GM23248 (cell line): ENCODE results near the gene KRTAP1-1. TPM values are rescaled to one million over a fixed set of nuclear protein-coding genes. Genes with fewer than 3 reads are reported as not detected.
"Not testable (repeated sequence)": the region's sequence is repeated elsewhere in the genome, so short reads cannot be mapped to it uniquely, and the experiment has no call there.

ENCODE experiments used
- DNase-seq: peaks from one replicate; pipeline ENCODE4 v3.0.0-alpha.2; 2015
- H2AFZ ChIP-seq: fragments of 200-600 bp; sonication (generic); 2 replicates; pipeline ENCODE4 v1.6.1; 2016; ENCODE audit warnings: antibody characterized with exemption
- H3F3A ChIP-seq: fragments of 200-600 bp; sonication (generic); 2 replicates; pipeline ENCODE4 v1.6.1; 2016; ENCODE audit warnings: mild to moderate bottlenecking, antibody characterized with exemption, mixed run types; ENCODE audit not compliant: insufficient read depth
- H3K27ac ChIP-seq: fragments of 200-600 bp; sonication (generic); 2 replicates; pipeline ENCODE4 v1.5.1; 2016; ENCODE audit warnings: mild to moderate bottlenecking
- H3K27me3 ChIP-seq: fragments of 200-600 bp; sonication (generic); replicated peaks from 2 replicates; pipeline ENCODE4 v1.6.1; 2016; ENCODE audit warnings: mild to moderate bottlenecking; ENCODE audit not compliant: insufficient read depth
- H3K36me3 ChIP-seq: fragments of 200-600 bp; sonication (generic); 2 replicates; pipeline ENCODE4 v1.6.1; 2016; ENCODE audit warnings: low read depth, mild to moderate bottlenecking
- H3K4me1 ChIP-seq: fragments of 200-600 bp; sonication (generic); 2 replicates; pipeline ENCODE4 v1.6.1; 2016; ENCODE audit warnings: mild to moderate bottlenecking; ENCODE audit not compliant: insufficient read depth
- H3K4me2 ChIP-seq: fragments of 200-600 bp; sonication (generic); one replicate; pipeline ENCODE4 v1.6.1; 2016; ENCODE audit warnings: mild to moderate bottlenecking; ENCODE audit not compliant: unreplicated experiment
- H3K4me3 ChIP-seq: fragments of 200-600 bp; sonication (generic); 2 replicates; pipeline ENCODE4 v1.5.1; 2016; ENCODE audit warnings: mild to moderate bottlenecking
- H3K79me2 ChIP-seq: fragments of 200-600 bp; sonication (generic); 2 replicates; pipeline ENCODE4 v1.6.1; 2016; ENCODE audit warnings: mild to moderate bottlenecking; ENCODE audit not compliant: insufficient read depth
- H3K9ac ChIP-seq: fragments of 200-600 bp; sonication (generic); 2 replicates; pipeline ENCODE4 v1.6.1; 2016; ENCODE audit warnings: mild to moderate bottlenecking
- H3K9me2 ChIP-seq: fragments of 200-600 bp; sonication (generic); 2 replicates; pipeline ENCODE4 v1.6.1; 2016; ENCODE audit warnings: mixed run types, mild to moderate bottlenecking, moderate library complexity; ENCODE audit not compliant: insufficient read depth
- H3K9me3 ChIP-seq: fragments of 200-600 bp; sonication (generic); one replicate; pipeline ENCODE4 v1.6.1; 2017; ENCODE audit warnings: low read depth
- H4K20me1 ChIP-seq: fragments of 200-600 bp; sonication (generic); 2 replicates; pipeline ENCODE4 v1.6.0; 2016; ENCODE audit not compliant: insufficient read depth
- EZH2 ChIP-seq: fragments of 200-600 bp; sonication (generic); IDR thresholded peaks from 2 replicates; pipeline ENCODE4 v1.6.1; 2018; ENCODE audit warnings: antibody characterized with exemption, mild to moderate bottlenecking; ENCODE audit not compliant: insufficient read depth, poor library complexity, severe bottlenecking
- EZH2phosphoT487 ChIP-seq: fragments of 200-600 bp; sonication (generic); IDR thresholded peaks from 2 replicates; pipeline ENCODE4 v1.6.1; 2018; ENCODE audit warnings: antibody characterized with exemption, moderate library complexity, mild to moderate bottlenecking, low read depth; ENCODE audit not compliant: insufficient read depth
- WGBS, 2 experiments: methylation state at CpG; one replicate each; pipeline ENCODE4 v1.1.6; 2015 to 2017; ENCODE audit warnings: low lambda C conversion rate in 2 of 2, low coverage in 1 of 2; ENCODE audit errors: missing lambda C conversion rate in 2 of 2; 5-methylcytosine and 5-hydroxymethylcytosine counted together
- in situ Hi-C: fragments of 300-500 bp; cut with MboI; formaldehyde crosslinking; loops from 2 replicates; pipeline ENCODE4 v1.15.0; 2020
- polyA plus RNA-seq: library from polyadenylated mRNA; unstranded; fragments of >200 nt; fragmentation: Nextera tagmentation; extraction: Ambion mirVana; gene quantifications from 2 replicates; pipeline ENCODE4 v1.2.1, GENCODE V29; 2016
- total RNA-seq: library from RNA; depleted of rRNA; stranded (reverse); fragments of >200 nt; shearing (Covaris generic); gene quantifications from 2 replicates; pipeline ENCODE4 v1.2.3, GENCODE V29; 2014

The KRTAP1-1 gene
- total and polyA plus RNA-seq, 2 experiments from 2014 or later = 2.6 to 4.2 TPM

DNA sequence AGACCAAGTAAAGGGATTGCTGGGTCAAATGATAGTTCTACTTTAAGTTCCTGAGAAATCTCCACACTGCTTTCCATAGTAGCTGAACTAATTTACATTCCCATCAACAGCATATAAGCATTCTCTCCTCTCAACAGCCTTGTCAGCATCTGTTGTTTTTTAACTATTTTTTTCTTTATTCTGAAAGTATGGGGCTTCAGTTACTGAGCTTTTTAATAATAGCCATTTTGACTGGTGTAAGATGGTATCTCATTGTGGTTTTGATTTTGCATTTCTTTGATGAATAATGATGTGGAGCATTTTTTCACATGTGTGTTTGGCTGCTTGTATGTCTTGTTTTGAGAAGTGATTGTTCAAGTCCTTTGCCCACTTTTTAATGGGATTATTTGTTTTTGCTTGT, 11.3 kb upstream of the KRTAP1-1 start:
- Histone ChIP-seq H3K27me3 (no peaks in the 10 kb centered on the region), H3K9me2 (no peaks in the 10 kb centered on the region), H3K79me2 (no peaks in the 10 kb centered on the region), H3K4me1 (peaks cover 28% of the 10 kb centered on the region), H3K9me3 (no peaks in the 10 kb centered on the region), H3F3A (peaks cover 37% of the 10 kb centered on the region), H4K20me1 (no peaks in the 10 kb centered on the region), H3K27ac (peak overlapping the region; percentile 22), H3K9ac (no peak overlapping the region), H2AFZ (peak overlapping the region; percentile 31; the same call in 1 of the 2 replicates), H3K36me3 (peaks cover 6% of the 10 kb centered on the region; the same call in 1 of the 2 replicates), H3K4me3 (no peak overlapping the region), H3K4me2 (no peak overlapping the region)
- TF ChIP-seq EZH2phosphoT487 = no peak
- TF ChIP-seq EZH2 = no peak
- in situ Hi-C loops = no loop called here
- DNase-seq = peak; percentile 42

DNA sequence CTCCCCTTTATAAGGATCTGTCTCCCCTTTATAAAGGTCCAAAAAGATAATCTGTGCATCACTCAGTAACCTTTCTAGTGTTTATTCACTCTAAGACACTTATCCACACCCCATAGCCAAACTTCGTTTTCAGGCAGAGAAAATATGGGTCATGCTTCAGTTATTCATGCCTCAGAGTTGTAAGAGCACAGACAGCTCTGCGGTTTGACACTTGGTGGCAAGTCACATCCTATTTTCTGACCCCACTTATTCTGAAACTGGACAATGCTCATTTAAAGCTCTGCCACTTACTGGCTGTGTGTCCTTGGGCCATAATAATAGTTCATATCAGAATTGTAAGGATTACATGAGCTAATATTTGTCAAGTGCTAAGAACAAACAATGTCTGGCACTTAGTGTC, 7.9 kb upstream of the KRTAP1-1 start:
- Histone ChIP-seq H3K79me2 (no peaks in the 10 kb centered on the region), H3K4me2 (peak overlapping the region; percentile 61), H3F3A (peaks cover 39% of the 10 kb centered on the region), H3K27ac (peak overlapping the region; percentile 84), H3K9me3 (no peaks in the 10 kb centered on the region), H3K36me3 (peaks cover 6% of the 10 kb centered on the region; the same call in 1 of the 2 replicates), H4K20me1 (no peaks in the 10 kb centered on the region), H3K27me3 (no peaks in the 10 kb centered on the region), H3K4me1 (peaks cover 28% of the 10 kb centered on the region), H2AFZ (0 out of 2 replicates have a peak overlapping the region, but pooled peaks have one; percentile 6), H3K9me2 (no peaks in the 10 kb centered on the region), H3K9ac (peak overlapping the region; percentile 39), H3K4me3 (no peak overlapping the region)
- TF ChIP-seq EZH2phosphoT487 = 0 out of 2 replicates have a peak, but pooled peaks have one; percentile 57
- no peak for TF ChIP-seq EZH2
- DNase-seq = peak; percentile 86
- in situ Hi-C loops = no loop called here
- WGBS, 2 experiments = 4 to 9% methylated on average over 2 of the region's 2 CpGs

DNA sequence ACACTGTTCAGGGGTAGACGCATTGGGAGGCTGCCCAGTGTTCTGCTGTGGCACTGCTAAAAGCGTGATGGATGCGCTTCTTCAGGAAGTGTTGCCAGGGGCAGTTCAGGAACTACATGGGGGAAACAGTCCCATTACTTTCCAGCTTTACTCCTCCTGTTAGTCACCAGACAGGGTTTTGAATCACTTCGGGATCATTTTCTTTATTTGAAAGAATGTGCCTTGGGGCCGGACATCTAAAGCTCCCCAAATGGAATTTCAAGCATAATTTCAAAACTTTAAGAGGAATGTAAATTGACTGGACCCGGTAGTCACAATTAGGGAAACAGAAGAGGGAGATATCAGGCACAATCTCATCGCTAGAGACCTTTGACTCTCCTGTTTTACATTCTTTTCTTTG, 7.2 kb upstream of the KRTAP1-1 start:
- WGBS, 2 experiments = 36 to 46% methylated on average over 7 of the region's 7 CpGs
- Histone ChIP-seq H3K9ac (peak overlapping the region; percentile 39), H3K79me2 (no peaks in the 10 kb centered on the region), H3K4me3 (no peak overlapping the region), H3K27me3 (no peaks in the 10 kb centered on the region), H3F3A (peaks cover 35% of the 10 kb centered on the region), H3K9me2 (no peaks in the 10 kb centered on the region), H3K4me1 (peaks cover 28% of the 10 kb centered on the region), H3K9me3 (no peaks in the 10 kb centered on the region), H3K36me3 (peaks cover 3% of the 10 kb centered on the region; the same call in 1 of the 2 replicates), H2AFZ (peak overlapping the region; percentile 6; the same call in 1 of the 2 replicates), H3K27ac (peak overlapping the region; percentile 84), H4K20me1 (no peaks in the 10 kb centered on the region), H3K4me2 (peak overlapping the region; percentile 61)
- TF ChIP-seq EZH2 (no peak), EZH2phosphoT487 (no peak)
- DNase-seq = peak; percentile 76
- in situ Hi-C loops = no loop called here

DNA sequence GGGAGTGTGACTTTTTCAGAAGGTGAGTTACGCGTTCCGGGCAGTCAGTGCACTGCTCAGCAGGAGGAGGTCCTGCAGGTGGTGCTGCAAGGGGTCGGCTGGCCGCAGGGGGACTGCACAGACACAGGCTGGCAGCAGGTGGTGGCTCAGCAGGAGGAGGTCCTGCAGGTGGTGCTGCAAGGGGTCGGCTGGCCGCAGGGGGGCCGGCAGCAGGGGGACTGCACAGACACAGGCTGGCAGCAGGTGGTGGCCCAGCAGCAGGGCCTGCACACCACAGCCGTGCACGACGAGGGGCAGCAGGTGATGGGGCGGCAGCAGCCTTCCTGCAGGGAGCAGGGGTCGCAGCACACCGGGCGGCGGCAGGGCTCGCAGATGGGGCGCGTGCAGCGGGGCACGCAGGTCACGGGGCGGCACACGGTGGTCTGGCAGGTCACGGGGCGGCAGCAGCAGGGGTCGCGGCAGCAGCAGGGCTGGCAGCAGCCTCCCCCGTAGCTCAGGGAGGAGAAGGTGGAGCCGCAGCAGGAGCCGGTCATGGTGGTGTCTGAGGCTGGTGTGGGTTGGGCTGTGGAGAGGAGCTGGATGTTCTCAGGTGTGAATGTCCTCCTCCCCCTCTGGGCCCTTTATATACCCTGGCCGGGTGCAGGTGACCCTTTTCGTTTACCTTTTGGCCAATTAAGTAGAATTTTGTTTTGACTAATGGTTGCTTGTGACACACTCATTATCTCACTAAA, 5.7 kb upstream of the KRTAP1-1 start, which contains the start of gene KRTAP2-1:
Gene KRTAP2-1, minus strand, starts transcription at position 582 of the 731 bp plus-strand sequence. Its CDS starts 49 bp downstream, at position 533.
- H3K79me2 ChIP-seq, in situ Hi-C loops, H3K27me3 ChIP-seq, H3K9ac ChIP-seq, DNase-seq, H3K4me3 ChIP-seq, H4K20me1 ChIP-seq, H3K36me3 ChIP-seq, H3K9me2 ChIP-seq, H2AFZ ChIP-seq, H3K9me3 ChIP-seq: not testable (repeated sequence)
- Histone ChIP-seq H3F3A (peaks cover 23% of the 10 kb centered on the region), H3K4me2 (peak within 1 kb of the TSS; percentile 61), H3K4me1 (peaks cover 20% of the 10 kb centered on the region), H3K27ac (peak within 1 kb of the TSS; percentile 84)
- WGBS, 2 experiments = 88 to 92% methylated on average over 8 to 10 of the region's 33 CpGs
